HL-60 (cell line): Measurements from ENCODE around the gene PAAF1.

Source experiments
- DNase-seq, 2 experiments: peaks; one replicate each; pipeline ENCODE4 v3.0.0-alpha.2; 2010 to 2020; ENCODE audit warnings: low read depth in 1 of 2, low spot score in 1 of 2
- H3K27ac ChIP-seq: fragments of 250-450 bp; sonication (Bioruptor Pico); replicated peaks from 2 replicates; pipeline ENCODE4 v1.5.1; 2020; ENCODE audit warnings: mild to moderate bottlenecking, moderate library complexity
- H3K27me3 ChIP-seq: fragments of 250-450 bp; sonication (Bioruptor Pico); 2 replicates; pipeline ENCODE4 v1.5.1; 2021; ENCODE audit warnings: mild to moderate bottlenecking, moderate library complexity; ENCODE audit not compliant: insufficient read depth, poor library complexity, severe bottlenecking
- H3K4me3 ChIP-seq: replicated peaks from 2 replicates; pipeline ENCODE4 v1.5.1; 2011; ENCODE audit warnings: mild to moderate bottlenecking, control low read depth, low read length; ENCODE audit not compliant: insufficient read depth
- GABPA ChIP-seq: IDR thresholded peaks from 2 replicates; pipeline ENCODE4 v1.6.1; 2012; ENCODE audit warnings: low read depth
- POLR2AphosphoS5 ChIP-seq: IDR thresholded peaks from 2 replicates; pipeline ENCODE4 v1.6.1; 2012; ENCODE audit warnings: low read depth
- REST ChIP-seq: IDR thresholded peaks from 2 replicates; pipeline ENCODE4 v1.6.1; 2012; ENCODE audit warnings: low read depth; ENCODE audit not compliant: insufficient replicate concordance
- SPI1 ChIP-seq: IDR thresholded peaks from 2 replicates; pipeline ENCODE4 v1.6.1; 2012; ENCODE audit warnings: low read depth, mild to moderate bottlenecking, borderline replicate concordance
- TF ChIP-seq, protein P1 (sequence below): IDR thresholded peaks from one replicate; pipeline ENCODE4 v1.5.1; 2011; ENCODE audit warnings: low read length, control low read depth, inconsistent platforms; ENCODE audit not compliant: insufficient read depth

Gene PAAF1

GRCh38 chr11:73951797-73952196 is 75.0 kb downstream of the PAAF1 start:
- DNase-seq = no peak
- H3K27ac ChIP-seq = no peak overlapping the region
- no peak for TF ChIP-seq REST
- TF ChIP-seq, protein P1, sequence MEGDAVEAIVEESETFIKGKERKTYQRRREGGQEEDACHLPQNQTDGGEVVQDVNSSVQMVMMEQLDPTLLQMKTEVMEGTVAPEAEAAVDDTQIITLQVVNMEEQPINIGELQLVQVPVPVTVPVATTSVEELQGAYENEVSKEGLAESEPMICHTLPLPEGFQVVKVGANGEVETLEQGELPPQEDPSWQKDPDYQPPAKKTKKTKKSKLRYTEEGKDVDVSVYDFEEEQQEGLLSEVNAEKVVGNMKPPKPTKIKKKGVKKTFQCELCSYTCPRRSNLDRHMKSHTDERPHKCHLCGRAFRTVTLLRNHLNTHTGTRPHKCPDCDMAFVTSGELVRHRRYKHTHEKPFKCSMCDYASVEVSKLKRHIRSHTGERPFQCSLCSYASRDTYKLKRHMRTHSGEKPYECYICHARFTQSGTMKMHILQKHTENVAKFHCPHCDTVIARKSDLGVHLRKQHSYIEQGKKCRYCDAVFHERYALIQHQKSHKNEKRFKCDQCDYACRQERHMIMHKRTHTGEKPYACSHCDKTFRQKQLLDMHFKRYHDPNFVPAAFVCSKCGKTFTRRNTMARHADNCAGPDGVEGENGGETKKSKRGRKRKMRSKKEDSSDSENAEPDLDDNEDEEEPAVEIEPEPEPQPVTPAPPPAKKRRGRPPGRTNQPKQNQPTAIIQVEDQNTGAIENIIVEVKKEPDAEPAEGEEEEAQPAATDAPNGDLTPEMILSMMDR = no peak
- no peak for TF ChIP-seq GABPA
- H3K27me3 ChIP-seq = no peaks in the 10 kb centered on the region
- H3K4me3 ChIP-seq = no peak overlapping the region

GRCh38 chr11:73956876-73957653 is 80.3 kb downstream of the PAAF1 start:
- H3K4me3 ChIP-seq = no peak overlapping the region
- no peaks in the 10 kb centered on the region for H3K27me3 ChIP-seq
- no peak overlapping the region for H3K27ac ChIP-seq

GRCh38 chr11:73957654-73958361 is 81.0 kb downstream of the PAAF1 start:
- no peak for DNase-seq
- TF ChIP-seq GABPA (no peak), REST (no peak), SPI1 (no peak), POLR2AphosphoS5 (no peak)
- TF ChIP-seq, protein P1 = no peak
- Histone ChIP-seq H3K4me3 (no peak overlapping the region), H3K27me3 (no peaks in the 10 kb centered on the region), H3K27ac (no peak overlapping the region)

More at GRCh38 chr11:73956876-73957653, 80.3 kb downstream of the PAAF1 start:
- TF ChIP-seq REST = no peak
- TF ChIP-seq, protein P1 = no peak
- no peak for TF ChIP-seq SPI1
- no peak for TF ChIP-seq POLR2AphosphoS5
- TF ChIP-seq GABPA = no peak
- no peak for DNase-seq
